Naive thymus-derived CD4-positive, alpha-beta T cell (primary cell): Measurements from ENCODE around the gene DENND1A. TPM values are rescaled to one million over a fixed set of nuclear protein-coding genes. Genes with fewer than 3 reads are reported as not detected.

Source experiments
- ATAC-seq: fragments of 150-1000 bp; cut with Tn5 transposase; 2 replicates; pipeline ENCODE4 v1.10.0; 2021; ENCODE audit warnings: mild to moderate bottlenecking, moderate library complexity
- CTCF ChIA-PET: fragments of 350-600 bp; sonication (Branson Sonifier 250); formaldehyde crosslinking; loops from one replicate; lab custom pipeline; 2021; ENCODE audit warnings: antibody characterized with exemption; lab: Charles Lee
- POLR2A ChIA-PET: fragments of 350-600 bp; sonication (Branson Sonifier 250); formaldehyde crosslinking; loops from one replicate; lab custom pipeline; 2021; ENCODE audit warnings: antibody characterized with exemption, inconsistent platforms; lab: Charles Lee
- DNase-seq, 9 donors: peaks; one replicate each; pipeline versions ENCODE4 v3.0.0 to v3.0.0-alpha.2; 2020 to 2022; ENCODE audit warnings: mixed read lengths in 1 of 9
- H3K27ac ChIP-seq: one replicate; pipeline ENCODE4 v1.7.0; 2013; ENCODE audit warnings: mild to moderate bottlenecking, low read depth, low read length, moderate library complexity
- H3K27me3 ChIP-seq, 2 donors: one replicate each; pipeline ENCODE4 v1.7.0; 2013; ENCODE audit warnings: low read length in 2 of 2, mild to moderate bottlenecking in 2 of 2, moderate library complexity in 2 of 2; ENCODE audit not compliant: control insufficient read depth in 2 of 2, insufficient read depth in 2 of 2
- H3K36me3 ChIP-seq, 3 experiments: 1 replicate in 2 of 3; 2 replicates in 1 of 3; pipeline ENCODE4 v1.7.0; 2013; ENCODE audit warnings: low read length in 3 of 3, mild to moderate bottlenecking in 3 of 3, moderate library complexity in 1 of 3; ENCODE audit not compliant: insufficient read depth in 3 of 3, control insufficient read depth in 2 of 3
- H3K4me1 ChIP-seq, 2 donors: one replicate each; pipeline ENCODE4 v1.7.0; 2013; ENCODE audit warnings: low read length in 2 of 2, mild to moderate bottlenecking in 2 of 2, moderate library complexity in 1 of 2; ENCODE audit not compliant: control insufficient read depth in 2 of 2, insufficient read depth in 2 of 2
- H3K4me3 ChIP-seq: 2 replicates; pipeline ENCODE4 v1.7.0; 2013; ENCODE audit warnings: mild to moderate bottlenecking, low read length
- H3K9me3 ChIP-seq, 3 experiments: 1 replicate in 2 of 3; 2 replicates in 1 of 3; pipeline ENCODE4 v1.7.0; 2013; ENCODE audit warnings: low read length in 3 of 3; ENCODE audit not compliant: control insufficient read depth in 2 of 3
- H3K27ac Mint-ChIP-seq, 9 donors: one replicate each; pipeline ENCODE4 v1.8.0; 2020 to 2022; ENCODE audit warnings: mixed read lengths in 9 of 9, mild to moderate bottlenecking in 8 of 9, moderate library complexity in 5 of 9, inconsistent platforms in 2 of 9
- H3K27me3 Mint-ChIP-seq, 5 donors: one replicate each; pipeline ENCODE4 v1.8.0; 2021 to 2022; ENCODE audit warnings: mixed read lengths in 5 of 5, mild to moderate bottlenecking in 1 of 5
- H3K36me3 Mint-ChIP-seq, 5 donors: one replicate each; pipeline ENCODE4 v1.8.0; 2020 to 2022; ENCODE audit warnings: mixed read lengths in 5 of 5, mild to moderate bottlenecking in 3 of 5, inconsistent platforms in 1 of 5
- H3K4me1 Mint-ChIP-seq, 7 donors: one replicate each; pipeline ENCODE4 v1.8.0; 2020 to 2022; ENCODE audit warnings: mixed read lengths in 7 of 7, mild to moderate bottlenecking in 3 of 7, inconsistent platforms in 1 of 7
- H3K4me3 Mint-ChIP-seq, 10 donors: one replicate each; pipeline ENCODE4 v1.8.0; 2020 to 2022; ENCODE audit warnings: mild to moderate bottlenecking in 10 of 10, mixed read lengths in 10 of 10, moderate library complexity in 6 of 10, inconsistent platforms in 2 of 10
- H3K9me3 Mint-ChIP-seq, 11 donors: one replicate each; pipeline ENCODE4 v1.8.0; 2020 to 2022; ENCODE audit warnings: mixed read lengths in 11 of 11, mild to moderate bottlenecking in 4 of 11, inconsistent platforms in 1 of 11, moderate library complexity in 1 of 11
- intact Hi-C, 2 donors: fragments of 100-400 bp; cut with micrococcal nuclease; formaldehyde crosslinking; loops; one replicate each; pipeline ENCODE4 v1.15.1; 2023
- polyA plus RNA-seq, 2 donors: library from polyadenylated mRNA; unstranded; fragments of 300-500 nt; fragmentation: Illumina TruSeq; gene quantifications; one replicate each; pipeline ENCODE4 v1.2.3, GENCODE V29; 2021
- total RNA-seq, 6 experiments: library from RNA in 5 of 6; stranded (reverse) in 5 of 6; gene quantifications; 1 replicate in 5 of 6; 2 replicates in 1 of 6; pipeline ENCODE4 v1.2.3 and lab custom pipeline; 2021 to 2026

The DENND1A gene
- total and polyA plus RNA-seq, 7 experiments from 2014 or later: 4.6 to 41.1 (median 16.5) TPM

DNA sequence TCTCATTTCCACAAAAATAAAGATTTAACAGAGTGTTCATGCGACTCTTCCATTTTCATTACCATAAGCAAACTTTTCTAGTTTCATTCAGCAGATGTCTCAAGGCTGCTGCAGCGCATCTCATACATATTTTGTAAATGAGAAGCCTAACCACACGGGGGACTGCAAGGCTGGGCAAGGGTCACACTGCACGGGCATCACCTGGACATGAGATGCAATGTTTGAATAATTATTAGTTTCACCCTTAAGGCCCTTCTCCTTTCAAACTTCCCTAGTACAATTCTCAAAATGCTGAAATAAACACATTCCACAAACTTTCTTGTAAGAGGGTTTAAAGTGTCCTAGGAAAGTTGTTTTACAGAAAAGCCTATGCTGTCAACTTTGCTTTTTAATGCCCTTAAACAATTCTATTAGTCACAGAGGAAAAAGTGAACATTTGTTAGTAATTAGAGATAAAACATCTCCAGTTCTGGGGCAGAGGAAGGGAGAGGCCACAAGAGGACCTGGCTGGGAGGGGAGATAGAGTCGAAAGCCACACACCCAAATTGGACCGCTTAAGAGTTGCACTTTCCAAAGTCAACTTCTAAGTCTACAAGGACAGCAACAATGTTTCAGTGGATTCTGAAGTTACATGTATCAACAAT, 1.3 kb downstream of the DENND1A start:
- peak overlapping the region; percentile 73 for H3K27ac ChIP-seq
- ChIA-PET CTCF (no interaction called here), POLR2A (no interaction called here)
- intact Hi-C loops: loop anchor here in 1 of 2 donors (5.0 kb wide), 1 partner anchor 61 kb away; no protein-coding TSS in a partner anchor
- Mint-ChIP-seq H3K9me3 (peaks cover 0 to 7% (median 0%) of the 10 kb centered on the region in 11 donors), H3K27me3 (peaks cover 0 to 4% (median 0%) of the 10 kb centered on the region in 5 donors), H3K27ac (peak overlapping the region; percentile 36 to 93 (median 72)), H3K36me3 (peaks cover 2 to 13% (median 9%) of the 10 kb centered on the region in 5 donors), H3K4me1 (peaks cover 32 to 51% (median 45%) of the 10 kb centered on the region in 7 donors), H3K4me3 (peak overlapping the region; percentile 72 to 91 (median 84))
- H3K4me3 ChIP-seq: peak overlapping the region; percentile 58
- no peaks in the 10 kb centered on the region for H3K27me3 ChIP-seq
- H3K36me3 ChIP-seq: no peaks in the 10 kb centered on the region
- H3K4me1 ChIP-seq: peaks cover 7 to 20% of the 10 kb centered on the region in 2 donors
- ATAC-seq: no peak
- DNase-seq: no peak
- no peaks in the 10 kb centered on the region for H3K9me3 ChIP-seq

DNA sequence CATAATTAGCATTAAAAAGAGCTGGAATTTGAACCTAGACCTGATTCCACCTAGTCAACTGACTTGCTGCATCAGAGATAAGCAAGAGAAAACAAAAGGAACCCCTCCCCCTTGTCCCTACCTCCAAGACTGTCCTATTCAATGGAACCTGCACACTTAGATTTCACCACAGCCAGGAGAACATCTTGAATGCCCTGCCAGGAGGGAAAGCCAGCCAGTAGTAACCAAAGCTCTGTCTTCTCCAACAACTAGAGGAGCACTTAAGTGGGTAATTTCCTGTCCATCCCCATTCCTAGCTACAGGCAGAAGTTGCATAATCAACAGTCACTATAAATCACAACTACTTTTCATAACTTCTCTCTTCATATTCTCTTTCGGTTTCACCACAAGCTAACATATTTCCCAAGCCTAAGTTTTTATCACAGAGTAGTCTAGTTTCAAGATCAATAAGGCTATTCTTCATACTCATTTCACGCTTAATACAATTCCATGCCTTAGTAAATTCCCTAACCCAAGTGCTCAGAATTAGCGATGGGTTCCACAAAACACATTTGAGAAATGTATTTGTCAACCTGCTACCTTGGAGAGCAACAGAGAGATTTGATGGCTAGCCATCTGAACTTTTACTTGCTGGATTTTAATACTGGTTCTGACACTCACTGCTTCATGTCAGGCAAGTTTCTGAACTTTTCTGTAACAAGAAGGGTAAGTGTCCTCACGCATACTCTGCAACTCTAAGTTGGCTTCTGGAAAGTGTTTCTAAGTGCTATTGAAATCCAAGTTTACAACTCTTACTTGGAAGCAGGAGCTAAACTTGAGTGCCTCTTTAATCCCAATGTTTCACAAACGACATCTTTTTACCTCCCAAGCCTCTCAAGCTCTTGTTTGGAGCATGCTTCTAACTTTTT, 2.0 kb downstream of the DENND1A start:
- Histone ChIP-seq H3K27ac (no peak overlapping the region), H3K4me1 (peaks cover 7 to 20% of the 10 kb centered on the region in 2 donors), H3K9me3 (no peaks in the 10 kb centered on the region), H3K36me3 (no peaks in the 10 kb centered on the region), H3K27me3 (no peaks in the 10 kb centered on the region), H3K4me3 (no peak overlapping the region)
- peaks cover 0 to 10% (median 0%) of the 10 kb centered on the region in 11 donors for H3K9me3 Mint-ChIP-seq
- H3K27me3 Mint-ChIP-seq: no peaks in the 10 kb centered on the region
- peak overlapping the region in 8 of 9 donors; percentile 32 to 93 (median 44) for H3K27ac Mint-ChIP-seq
- peaks cover 3 to 19% (median 10%) of the 10 kb centered on the region in 5 donors for H3K36me3 Mint-ChIP-seq
- no peak for ATAC-seq
- H3K4me3 Mint-ChIP-seq: peak overlapping the region; percentile 72 to 91 (median 84)
- intact Hi-C loops: loop anchor here in 1 of 2 donors (5.0 kb wide), 1 partner anchor 61 kb away; no protein-coding TSS in a partner anchor
- DNase-seq: no peak
- peaks cover 32 to 51% (median 45%) of the 10 kb centered on the region in 7 donors for H3K4me1 Mint-ChIP-seq
- CTCF ChIA-PET: no interaction called here
- POLR2A ChIA-PET: no interaction called here

DNA sequence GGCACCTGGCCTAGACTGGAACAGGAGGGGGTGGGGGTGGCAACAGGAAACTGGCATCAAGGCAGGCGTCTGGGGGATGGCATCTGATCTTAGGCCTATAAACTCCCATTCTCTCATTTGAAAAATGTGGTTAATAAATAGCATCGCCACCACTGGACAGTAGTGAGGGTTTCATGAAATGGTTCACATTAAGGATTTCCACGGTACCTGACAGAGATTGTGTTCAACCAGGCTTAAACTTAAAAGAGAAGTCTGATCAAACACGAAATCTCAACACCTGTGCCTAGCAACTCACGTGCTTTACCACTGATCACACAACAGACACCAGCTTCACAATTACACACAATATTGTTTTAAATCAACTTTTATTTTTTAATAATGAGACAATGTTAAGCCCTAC, 3.0 kb downstream of the DENND1A start:
- ChIA-PET POLR2A (no interaction called here), CTCF (no interaction called here)
- Mint-ChIP-seq H3K36me3 (peaks cover 3 to 19% (median 10%) of the 10 kb centered on the region in 5 donors), H3K9me3 (peaks cover 0 to 10% (median 0%) of the 10 kb centered on the region in 11 donors), H3K27me3 (no peaks in the 10 kb centered on the region), H3K4me1 (peaks cover 32 to 56% (median 45%) of the 10 kb centered on the region in 7 donors), H3K4me3 (peak overlapping the region in 1 of 10 donors; percentile 16), H3K27ac (peak overlapping the region in 3 of 9 donors; percentile 60 to 71 (median 67))
- DNase-seq (no peak), ATAC-seq (no peak)
- intact Hi-C loops: loop anchor here in 1 of 2 donors (5.0 kb wide), 1 partner anchor 60 kb away; no protein-coding TSS in a partner anchor
- H3K4me1 ChIP-seq: peaks cover 7 to 20% of the 10 kb centered on the region in 2 donors
- H3K36me3 ChIP-seq: no peaks in the 10 kb centered on the region
- no peaks in the 10 kb centered on the region for H3K9me3 ChIP-seq
- no peaks in the 10 kb centered on the region for H3K27me3 ChIP-seq
- no peak overlapping the region for H3K4me3 ChIP-seq
- no peak overlapping the region for H3K27ac ChIP-seq

DNA sequence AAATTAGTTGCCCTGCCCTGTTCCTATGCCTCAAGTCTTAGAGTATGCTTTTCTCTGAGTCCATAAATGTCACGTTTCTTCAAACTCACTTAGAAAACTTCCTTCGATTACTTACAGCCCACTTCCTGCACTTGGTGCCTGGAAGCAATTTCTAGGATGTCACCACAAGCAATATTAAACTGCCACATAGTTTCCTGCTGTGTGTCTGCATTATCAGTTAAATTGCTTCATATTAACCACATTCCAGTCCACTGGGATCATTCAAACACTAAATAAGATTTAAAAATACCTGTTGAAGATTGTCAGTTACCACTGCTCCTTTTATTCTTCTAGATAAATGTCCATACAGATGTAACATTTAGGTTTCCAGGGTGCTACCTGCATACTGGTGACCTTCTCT, 4.1 kb downstream of the DENND1A start:
- peaks cover 3 to 19% (median 12%) of the 10 kb centered on the region in 5 donors for H3K36me3 Mint-ChIP-seq
- H3K4me1 Mint-ChIP-seq: peaks cover 35 to 57% (median 49%) of the 10 kb centered on the region in 7 donors
- H3K9me3 Mint-ChIP-seq: peaks cover 0 to 10% (median 0%) of the 10 kb centered on the region in 11 donors

DNA sequence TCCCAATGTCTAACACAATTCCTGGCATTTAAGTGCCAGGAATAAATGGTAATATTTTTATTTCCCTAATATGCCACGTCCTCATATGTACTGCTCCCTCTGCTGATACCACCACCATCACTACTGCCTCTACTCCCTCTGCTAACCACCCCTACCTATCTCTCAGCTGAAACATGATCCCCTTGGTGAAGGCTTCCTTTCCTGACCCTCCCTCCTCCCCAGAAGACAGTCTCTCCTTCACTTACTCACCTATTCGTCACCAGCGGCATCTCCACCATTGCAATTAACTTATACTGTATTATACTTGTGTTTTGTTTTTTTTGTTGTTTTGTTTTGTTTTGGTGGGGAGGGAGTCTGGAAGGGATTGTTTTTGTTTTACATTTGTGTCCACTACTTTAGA, 4.8 kb downstream of the DENND1A start:
- CTCF ChIA-PET: no interaction called here
- Histone ChIP-seq H3K27ac (no peak overlapping the region), H3K4me3 (no peak overlapping the region), H3K36me3 (no peaks in the 10 kb centered on the region), H3K9me3 (no peaks in the 10 kb centered on the region), H3K27me3 (no peaks in the 10 kb centered on the region), H3K4me1 (peaks cover 7 to 15% of the 10 kb centered on the region in 2 donors)
- Mint-ChIP-seq H3K27ac (no peak overlapping the region), H3K27me3 (no peaks in the 10 kb centered on the region), H3K36me3 (peaks cover 3 to 19% (median 15%) of the 10 kb centered on the region in 5 donors), H3K4me3 (no peak overlapping the region), H3K9me3 (peaks cover 0 to 10% (median 0%) of the 10 kb centered on the region in 11 donors), H3K4me1 (peaks cover 31 to 53% (median 43%) of the 10 kb centered on the region in 7 donors)
- intact Hi-C loops: loop anchor here in 1 of 2 donors (5.0 kb wide), 1 partner anchor 58 kb away; no protein-coding TSS in a partner anchor
- POLR2A ChIA-PET: no interaction called here
- no peak for DNase-seq
- no peak for ATAC-seq

More for the DNA sequence above, 4.1 kb downstream of the DENND1A start:
- peak overlapping the region in 1 of 9 donors; percentile 15 for H3K27ac Mint-ChIP-seq
- intact Hi-C loops: loop anchor here in 1 of 2 donors (5.0 kb wide), 1 partner anchor 59 kb away; no protein-coding TSS in a partner anchor
- H3K4me3 ChIP-seq: no peak overlapping the region
- ATAC-seq (no peak), DNase-seq (no peak)
- POLR2A ChIA-PET: no interaction called here
- no peaks in the 10 kb centered on the region for H3K36me3 ChIP-seq
- no peak overlapping the region for H3K4me3 Mint-ChIP-seq
- H3K27ac ChIP-seq: no peak overlapping the region
- H3K27me3 ChIP-seq: no peaks in the 10 kb centered on the region
- peaks cover 7 to 20% of the 10 kb centered on the region in 2 donors for H3K4me1 ChIP-seq
- H3K9me3 ChIP-seq: no peaks in the 10 kb centered on the region
- H3K27me3 Mint-ChIP-seq: no peaks in the 10 kb centered on the region
- CTCF ChIA-PET: no interaction called here

DNA sequence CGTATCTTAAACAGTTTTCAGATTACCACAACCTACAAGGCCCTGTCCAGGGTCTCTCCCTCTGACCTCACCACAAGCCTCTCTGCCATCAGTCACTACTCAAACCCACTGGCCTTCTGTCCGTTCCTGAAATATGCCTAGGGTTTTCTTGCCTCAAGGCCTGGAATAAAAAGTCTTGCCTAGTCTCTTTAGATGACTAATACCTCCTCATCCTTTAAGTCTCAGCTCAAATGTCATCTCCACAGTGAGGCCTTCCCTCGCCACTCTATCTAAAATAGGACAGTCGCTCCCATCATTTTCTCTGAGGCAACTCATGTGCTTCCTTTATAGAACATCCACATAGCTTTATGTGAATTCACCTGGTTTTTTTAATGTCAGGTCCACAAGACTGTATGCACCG, 5.2 kb downstream of the DENND1A start:
- no peaks in the 10 kb centered on the region for H3K27me3 Mint-ChIP-seq
- Histone ChIP-seq H3K36me3 (no peaks in the 10 kb centered on the region), H3K27me3 (no peaks in the 10 kb centered on the region), H3K4me1 (peaks cover 7 to 15% of the 10 kb centered on the region in 2 donors), H3K9me3 (no peaks in the 10 kb centered on the region), H3K27ac (no peak overlapping the region), H3K4me3 (no peak overlapping the region)
- H3K9me3 Mint-ChIP-seq: peaks cover 0 to 10% (median 0%) of the 10 kb centered on the region in 11 donors
- H3K27ac Mint-ChIP-seq: no peak overlapping the region
- POLR2A ChIA-PET: no interaction called here
- CTCF ChIA-PET: no interaction called here
- no peak for DNase-seq
- H3K36me3 Mint-ChIP-seq: peaks cover 3 to 19% (median 15%) of the 10 kb centered on the region in 5 donors
- intact Hi-C loops: loop anchor here in 1 of 2 donors (5.0 kb wide), 1 partner anchor 57 kb away; no protein-coding TSS in a partner anchor
- H3K4me3 Mint-ChIP-seq: no peak overlapping the region
- ATAC-seq: no peak
- H3K4me1 Mint-ChIP-seq: peaks cover 31 to 53% (median 42%) of the 10 kb centered on the region in 7 donors
